Liver (tissue), 9 donors: Measurements from ENCODE around the gene DCAF4. TPM values are rescaled to one million over a fixed set of nuclear protein-coding genes. Genes with fewer than 3 reads are reported as not detected.

ENCODE experiments used
- DNase-seq: peaks from one replicate; pipeline ENCODE4 v3.0.0-alpha.2; 2017; ENCODE audit warnings: low spot score
- H3K27ac ChIP-seq, 2 donors: one replicate each; pipeline ENCODE4 v1.7.0; 2013; ENCODE audit warnings: inconsistent platforms in 2 of 2, low read length in 2 of 2, control low read depth in 1 of 2, low read depth in 1 of 2, mild to moderate bottlenecking in 1 of 2
- H3K27me3 ChIP-seq, 4 donors: one replicate each; pipeline versions ENCODE4 v1.6.1 to v1.7.0; 2013; ENCODE audit warnings: low read length in 3 of 4, inconsistent platforms in 1 of 4, mild to moderate bottlenecking in 1 of 4, moderate library complexity in 1 of 4; ENCODE audit not compliant: control insufficient read depth in 4 of 4, insufficient read depth in 4 of 4
- H3K36me3 ChIP-seq, 4 donors: one replicate each; pipeline versions ENCODE4 v1.6.1 to v1.7.0; 2013; ENCODE audit warnings: low read length in 3 of 4, mild to moderate bottlenecking in 3 of 4, low read depth in 1 of 4, moderate library complexity in 1 of 4; ENCODE audit not compliant: control insufficient read depth in 4 of 4, insufficient read depth in 3 of 4
- H3K4me1 ChIP-seq, 4 donors: one replicate each; pipeline versions ENCODE4 v1.6.1 to v1.7.0; 2013; ENCODE audit warnings: low read length in 3 of 4, mild to moderate bottlenecking in 3 of 4, moderate library complexity in 1 of 4; ENCODE audit not compliant: control insufficient read depth in 4 of 4, insufficient read depth in 4 of 4
- H3K4me3 ChIP-seq, 3 donors: one replicate each; pipeline versions ENCODE4 v1.6.1 to v1.7.0; 2013; ENCODE audit warnings: low read length in 3 of 3, control low read depth in 1 of 3, low read depth in 1 of 3, mild to moderate bottlenecking in 1 of 3
- H3K9ac ChIP-seq, 2 donors: one replicate each; pipeline ENCODE4 v1.7.0; 2013; ENCODE audit warnings: low read length in 2 of 2, mild to moderate bottlenecking in 2 of 2, moderate library complexity in 2 of 2, control low read depth in 1 of 2, low read depth in 1 of 2
- H3K9me3 ChIP-seq, 4 donors: one replicate each; pipeline versions ENCODE4 v1.6.1 to v1.7.0; 2013; ENCODE audit warnings: low read length in 3 of 4; ENCODE audit not compliant: control insufficient read depth in 4 of 4
- CTCF ChIP-seq: fragments of 150-350 bp; IDR thresholded peaks from 2 replicates; pipeline ENCODE4 v1.5.1; 2017; ENCODE audit warnings: improper control_type of control experiment, low read depth, low read length; ENCODE audit not compliant: missing input control
- EGR1 ChIP-seq, 2 donors: IDR thresholded peaks; 2 replicates each; pipeline ENCODE4 v1.6.1; 2016 to 2018; ENCODE audit warnings: antibody characterized with exemption in 2 of 2, low read depth in 2 of 2
- FOXA1 ChIP-seq: IDR thresholded peaks from 2 replicates; pipeline ENCODE4 v1.6.1; 2016; ENCODE audit warnings: antibody characterized with exemption
- GABPA ChIP-seq, 2 donors: IDR thresholded peaks in 1 of 2; conservative IDR thresholded peaks in 1 of 2; 2 replicates each; pipeline ENCODE4 v1.6.1; 2016; ENCODE audit warnings: antibody characterized with exemption in 2 of 2, mild to moderate bottlenecking in 1 of 2, moderate library complexity in 1 of 2
- HNF4A ChIP-seq, 2 donors: conservative IDR thresholded peaks; 2 replicates each; pipeline ENCODE4 v1.6.1; 2016; ENCODE audit warnings: antibody characterized with exemption in 2 of 2, mild to moderate bottlenecking in 2 of 2
- JUND ChIP-seq, 2 donors: IDR thresholded peaks; 2 replicates each; pipeline ENCODE4 v1.6.1; 2016; ENCODE audit warnings: antibody characterized with exemption in 2 of 2
- MAX ChIP-seq: IDR thresholded peaks from 2 replicates; pipeline ENCODE4 v1.6.1; 2016; ENCODE audit warnings: antibody characterized with exemption
- NR2F2 ChIP-seq: IDR thresholded peaks from 2 replicates; pipeline ENCODE4 v1.6.1; 2016; ENCODE audit warnings: antibody characterized with exemption
- RAD21 ChIP-seq, 2 donors: IDR thresholded peaks; 2 replicates each; pipeline ENCODE4 v1.6.1; 2016; ENCODE audit warnings: antibody characterized with exemption in 2 of 2, mild to moderate bottlenecking in 2 of 2
- REST ChIP-seq: IDR thresholded peaks from 2 replicates; pipeline ENCODE4 v1.6.1; 2016; ENCODE audit warnings: antibody characterized with exemption, mild to moderate bottlenecking
- WGBS: extraction: QIAGEN DNeasy Blood & Tissue Kit; methylation state at CpG from one replicate; pipeline ENCODE4 v1.1.7; 2013; 5-methylcytosine and 5-hydroxymethylcytosine counted together
- polyA plus RNA-seq, 2 donors: library from polyadenylated mRNA; stranded (reverse) in 1 of 2; unstranded in 1 of 2; fragments of 200-250 nt in 1 of 2; fragments of >200 nt in 1 of 2; fragmentation: Nextera tagmentation in 1 of 2; extraction: Ambion mirVana in 1 of 2; gene quantifications; one replicate each; pipeline versions ENCODE4 v1.2.1 to v1.2.3, GENCODE V29; 2013 to 2015
- total RNA-seq, 2 donors: library from RNA; depleted of rRNA; stranded (reverse); fragments of >200 nt; gene quantifications; one replicate each; pipeline ENCODE4 v1.2.3, GENCODE V29; 2014
- donor health status: healthy.
- donor health status: healthy.
- donor health status: healthy.
- donor health status: healthy.
- donor health status: healthy.

DCAF4 gene
- total and polyA plus RNA-seq, 4 donors = 3.5 to 11.0 (median 6.1) TPM

GRCh38 chr14:72945356-72946027 lies 19.2 kb downstream of the DCAF4 start:
- 94% methylated on average over 13 of the region's 13 CpGs for WGBS
- Histone ChIP-seq H3K4me1 (no peaks in the 10 kb centered on the region), H3K4me3 (no peak overlapping the region), H3K36me3 (peaks cover 2 to 49% (median 21%) of the 10 kb centered on the region in 4 donors), H3K27ac (no peak overlapping the region), H3K9ac (no peak overlapping the region), H3K27me3 (no peaks in the 10 kb centered on the region), H3K9me3 (no peaks in the 10 kb centered on the region)
- TF ChIP-seq NR2F2 (no peak), REST (no peak), EGR1 (IDR thresholded peaks at IDR 0.05; ENCODE audit: low read depth in 2 of 2) (no peak), HNF4A (conservative IDR thresholded peaks at IDR 0.05) (no peak), FOXA1 (no peak)
- no peak for DNase-seq

- TF ChIP-seq CTCF = no peak
- no peak for TF ChIP-seq MAX
- TF ChIP-seq JUND (IDR thresholded peaks at IDR 0.05) = no peak
- TF ChIP-seq EGR1 (IDR thresholded peaks at IDR 0.05; ENCODE audit: low read depth in 2 of 2) = no peak
- no peak for TF ChIP-seq HNF4A (conservative IDR thresholded peaks at IDR 0.05)
- TF ChIP-seq RAD21 (IDR thresholded peaks at IDR 0.05) = no peak
- TF ChIP-seq GABPA (IDR thresholded peaks at IDR 0.05 in 1 of 2, conservative IDR thresholded peaks at IDR 0.05 in 1 of 2) = no peak
- 97% methylated on average over 8 of the region's 8 CpGs for WGBS
- H3K27me3 ChIP-seq = no peaks in the 10 kb centered on the region
Measured at GRCh38 chr14:72946491-72946890, 20.2 kb downstream of the DCAF4 start.

More at GRCh38 chr14:72946491-72946890, 20.2 kb downstream of the DCAF4 start:
- no peak for DNase-seq
- no peaks in the 10 kb centered on the region for H3K4me1 ChIP-seq
- H3K4me3 ChIP-seq = no peak overlapping the region
- no peaks in the 10 kb centered on the region for H3K9me3 ChIP-seq
- no peak overlapping the region for H3K27ac ChIP-seq
- H3K36me3 ChIP-seq = peaks cover 0 to 44% (median 19%) of the 10 kb centered on the region in 4 donors
- H3K9ac ChIP-seq = no peak overlapping the region
